ENCODE measurements around the gene FKTN.
"Not testable (repeated sequence)": the region's sequence is repeated elsewhere in the genome, so short reads cannot be mapped to it uniquely, and the experiment has no call there.

FKTN gene

GRCh38 chr9:105557804-105558610 is at the start of gene FKTN:
Gene FKTN (plus strand): TSS chr9:105558131. CDS start chr9:105575033, 16,902 bp downstream.
- peak; percentile 81 for DNase-seq (ENCODE audit: low read depth)
- no peak for TF ChIP-seq CTCF (conservative IDR thresholded peaks at IDR 0.05; ENCODE audit: low read depth, low read length)
- H3K4me3 ChIP-seq (ENCODE audit: low read depth, low read length): peak within 1 kb of the TSS; percentile 88

DNA sequence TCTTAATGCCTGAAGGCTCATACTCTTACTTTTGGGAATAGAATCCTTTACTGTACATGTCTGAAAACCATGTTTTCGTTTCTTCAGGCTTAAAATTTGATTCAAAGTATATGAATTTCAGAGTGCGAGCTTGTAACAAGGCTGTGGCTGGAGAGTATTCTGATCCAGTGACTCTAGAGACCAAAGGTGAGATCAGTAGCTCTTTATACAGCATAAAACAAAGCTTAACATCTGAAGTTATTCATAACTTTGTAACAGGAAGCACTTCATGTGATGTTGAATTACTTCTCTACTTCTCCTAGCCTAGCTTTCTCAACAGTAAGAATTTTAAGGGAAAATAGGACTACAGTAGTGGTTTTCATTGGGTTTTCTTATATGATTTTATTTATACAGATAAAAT is 49.4 kb upstream of the FKTN start:
- H3K4me3 ChIP-seq (ENCODE audit: low read depth, low read length): no peak overlapping the region
- DNase-seq (ENCODE audit: low read depth): no peak
- TF ChIP-seq CTCF (conservative IDR thresholded peaks at IDR 0.05; ENCODE audit: low read depth, low read length): no peak

DNA sequence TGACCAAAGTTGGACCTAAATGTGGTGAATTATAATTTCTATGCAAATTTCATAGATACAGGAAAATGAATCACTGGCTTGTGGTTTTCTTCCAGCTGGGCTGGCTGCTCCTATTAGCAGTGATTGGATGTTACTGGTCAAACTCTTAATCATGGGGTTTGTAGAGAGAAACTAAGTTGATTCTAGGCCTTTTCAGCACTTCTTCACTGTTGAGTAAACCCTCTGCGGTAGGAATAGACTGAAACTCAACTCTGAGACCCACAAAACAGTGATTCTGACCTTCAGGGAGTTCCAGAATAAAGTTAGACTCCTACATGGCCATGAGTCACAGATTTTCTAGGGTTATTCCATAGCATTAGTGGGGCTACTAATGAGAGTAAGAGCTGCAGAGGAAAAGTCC is 47.9 kb upstream of the FKTN start:
- DNase-seq (ENCODE audit: low read depth): peak; percentile 95
- TF ChIP-seq CTCF (conservative IDR thresholded peaks at IDR 0.05; ENCODE audit: low read depth, low read length): no peak
- no peak overlapping the region for H3K4me3 ChIP-seq (ENCODE audit: low read depth, low read length)

DNA sequence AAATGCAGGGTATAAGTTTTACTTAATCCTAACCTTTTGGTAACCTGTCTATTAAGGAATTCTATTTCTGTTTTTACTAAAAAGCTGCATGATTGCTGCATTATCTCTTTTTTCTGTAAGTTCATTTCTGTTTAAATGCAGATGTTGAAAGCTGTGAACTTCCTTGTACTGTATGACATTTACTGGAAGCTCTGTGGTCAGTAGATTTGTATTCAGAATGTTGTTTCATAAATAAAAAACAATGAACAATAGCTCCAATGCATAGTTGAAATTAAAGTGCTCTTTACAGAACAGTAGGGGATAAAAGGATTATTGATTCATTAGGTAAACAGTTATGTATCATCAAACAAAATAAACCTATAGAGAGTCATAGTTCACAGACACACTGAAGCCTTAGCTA is 46.5 kb upstream of the FKTN start:
- TF ChIP-seq CTCF (conservative IDR thresholded peaks at IDR 0.05; ENCODE audit: low read depth, low read length): no peak
- no peak overlapping the region for H3K4me3 ChIP-seq (ENCODE audit: low read depth, low read length)
- DNase-seq (ENCODE audit: low read depth): no peak

GRCh38 chr9:105515811-105516413 is 42.0 kb upstream of the FKTN start:
- DNase-seq (ENCODE audit: low read depth): no peak
- no peak for TF ChIP-seq CTCF (conservative IDR thresholded peaks at IDR 0.05; ENCODE audit: low read depth, low read length)

DNA sequence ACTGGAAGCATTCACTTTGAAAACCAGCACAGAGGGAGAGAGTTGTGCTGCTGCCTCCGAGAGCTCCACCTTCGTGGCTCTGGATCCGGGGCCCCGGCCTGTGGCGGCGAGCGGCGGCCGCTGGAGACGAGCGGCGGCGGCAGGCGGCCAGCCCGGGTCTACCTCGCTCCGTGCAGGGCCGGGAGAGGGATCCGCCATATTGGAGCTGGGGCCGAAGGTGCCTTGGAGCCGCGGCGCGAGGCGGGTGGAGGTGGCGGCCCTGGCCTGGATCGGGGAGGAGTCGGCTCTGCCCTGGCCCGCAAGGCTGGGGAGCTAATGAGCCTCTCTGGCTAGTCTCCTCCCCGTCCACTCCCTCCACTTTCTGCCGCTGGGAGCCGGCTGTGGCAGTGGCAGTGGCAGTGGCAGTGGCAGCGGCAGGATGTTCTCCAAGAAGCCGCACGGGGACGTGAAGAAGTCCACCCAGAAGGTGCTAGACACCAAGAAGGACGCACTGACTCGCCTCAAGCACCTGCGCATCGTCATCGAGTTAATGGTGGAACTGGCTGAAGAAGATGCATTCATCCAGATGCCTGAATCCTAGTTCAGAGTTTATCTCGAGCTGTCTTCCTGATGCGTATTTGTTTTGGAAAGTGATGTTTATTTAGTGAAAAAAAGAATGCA is 38.1 kb upstream of the FKTN start:
- H3K4me3 ChIP-seq (ENCODE audit: low read depth, low read length): peak overlapping the region; percentile 50
- not testable (repeated sequence) for DNase-seq (ENCODE audit: low read depth)

More at GRCh38 chr9:105515811-105516413, 42.0 kb upstream of the FKTN start:
- H3K4me3 ChIP-seq (ENCODE audit: low read depth, low read length): no peak overlapping the region

GRCh38 chr9:105520992-105521391 is 36.9 kb upstream of the FKTN start:
- H3K4me3 ChIP-seq (ENCODE audit: low read depth, low read length); DNase-seq (ENCODE audit: low read depth): not testable (repeated sequence)

GRCh38 chr9:105522618-105523385 is 35.1 kb upstream of the FKTN start:
- H3K4me3 ChIP-seq (ENCODE audit: low read depth, low read length): not testable (repeated sequence)

More at GRCh38 chr9:105522618-105523385, 35.1 kb upstream of the FKTN start:
- not testable (repeated sequence) for DNase-seq (ENCODE audit: low read depth)

All from choroid plexus epithelial cell (primary cell).